GM20431 (cell line): ENCODE measurements around the gene FZD8.
"Not testable (repeated sequence)": the region's sequence is repeated elsewhere in the genome, so short reads cannot be mapped to it uniquely, and the experiment has no call there.

ENCODE experiments used
- in situ Hi-C: fragments of 300-500 bp; cut with MseI, MboI; formaldehyde crosslinking; loops from one replicate; pipeline ENCODE4 v1.15.0; 2020; ENCODE audit warnings: low sequenced_read_pairs; ENCODE audit not compliant: unreplicated experiment

The FZD8 gene

DNA sequence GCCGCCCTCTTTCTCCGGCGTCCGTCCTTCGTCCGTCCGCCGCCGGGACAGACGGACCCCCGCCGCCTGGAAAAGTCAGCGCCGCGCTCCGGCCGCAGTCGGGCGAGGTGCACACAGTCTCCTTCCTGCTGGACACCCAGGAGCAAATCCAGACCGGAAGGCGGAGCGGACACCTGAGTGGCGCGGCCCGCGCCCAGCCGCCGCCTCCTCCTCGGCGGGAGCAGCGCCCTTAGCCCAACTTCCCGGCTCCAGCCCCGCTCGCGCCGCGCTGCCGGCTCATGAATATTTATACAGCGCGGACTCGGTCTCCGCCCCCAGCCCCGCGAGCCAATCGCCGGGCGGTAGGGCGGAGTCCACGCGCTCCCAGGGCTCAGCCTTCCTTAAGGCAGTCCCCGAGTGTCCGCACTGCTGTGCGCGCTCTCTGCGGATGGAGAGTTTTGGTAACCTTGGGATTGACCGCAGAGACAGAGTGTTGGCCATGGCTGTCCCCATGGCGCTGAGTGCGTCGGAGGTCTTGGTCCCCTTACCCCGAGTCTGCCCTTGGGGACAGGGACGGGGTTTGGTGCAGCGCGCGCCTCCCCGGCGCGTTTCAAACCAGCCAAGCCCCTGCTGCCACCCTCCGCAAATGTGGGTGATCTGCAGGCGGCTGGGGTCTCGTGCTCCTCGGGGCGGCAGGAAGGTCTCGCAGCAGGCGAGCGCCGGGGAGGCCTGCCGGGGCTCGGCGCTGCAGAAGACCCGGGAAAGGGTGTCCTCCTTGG, at the start of gene FZD8:
Gene FZD8 (minus strand): TSS at position 262 of the 758 bp plus-strand sequence. CDS start 867 bp downstream, outside the sequence.
- in situ Hi-C loops = loop anchor here (25.0 kb wide), 1 partner anchor 1220 kb away; no protein-coding TSS in a partner anchor

GRCh38 chr10:35691522-35692236, 49.6 kb upstream of the FZD8 start:
- in situ Hi-C loops = no loop called here

GRCh38 chr10:35690534-35690933, 48.4 kb upstream of the FZD8 start:
- in situ Hi-C loops = no loop called here

DNA sequence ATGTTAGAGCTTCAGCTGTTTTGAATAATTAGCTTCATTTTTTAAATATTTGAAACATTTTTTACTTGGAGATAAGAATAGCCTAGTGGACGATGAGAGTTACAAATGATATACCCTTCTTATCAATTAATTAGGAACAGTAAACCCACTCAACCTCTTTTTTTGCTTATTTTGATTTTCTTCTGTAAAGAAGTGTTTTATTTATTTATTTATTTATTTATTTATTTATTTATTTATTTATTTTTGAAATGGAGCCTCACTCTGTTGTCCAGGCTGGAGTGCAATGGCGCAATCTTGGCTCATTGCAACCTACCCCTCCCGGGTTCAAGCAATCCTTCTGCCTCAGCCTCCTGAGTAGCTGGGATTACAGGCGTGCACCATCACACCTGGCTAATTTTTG, 43.8 kb upstream of the FZD8 start:
- in situ Hi-C loops = not testable (repeated sequence)

DNA sequence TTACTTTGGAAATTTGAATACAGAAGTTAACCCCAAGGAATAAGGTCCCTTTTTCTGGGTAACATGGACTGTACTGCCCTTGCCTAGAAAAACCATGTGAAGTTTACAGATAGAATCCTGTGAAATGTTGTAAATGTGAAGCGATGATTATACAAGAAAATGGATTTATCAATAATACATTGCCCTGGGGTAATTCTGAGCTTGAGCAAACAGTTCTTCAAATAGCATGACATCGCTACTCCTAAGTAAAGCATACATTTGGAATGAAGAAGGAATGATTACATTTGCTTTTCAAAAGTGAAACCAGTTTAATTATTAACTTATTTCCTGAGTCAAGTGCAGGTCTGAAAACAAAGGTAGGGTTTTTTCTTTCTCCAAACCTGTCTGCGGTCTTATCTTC, 43.3 kb upstream of the FZD8 start:
- in situ Hi-C loops = no loop called here

DNA sequence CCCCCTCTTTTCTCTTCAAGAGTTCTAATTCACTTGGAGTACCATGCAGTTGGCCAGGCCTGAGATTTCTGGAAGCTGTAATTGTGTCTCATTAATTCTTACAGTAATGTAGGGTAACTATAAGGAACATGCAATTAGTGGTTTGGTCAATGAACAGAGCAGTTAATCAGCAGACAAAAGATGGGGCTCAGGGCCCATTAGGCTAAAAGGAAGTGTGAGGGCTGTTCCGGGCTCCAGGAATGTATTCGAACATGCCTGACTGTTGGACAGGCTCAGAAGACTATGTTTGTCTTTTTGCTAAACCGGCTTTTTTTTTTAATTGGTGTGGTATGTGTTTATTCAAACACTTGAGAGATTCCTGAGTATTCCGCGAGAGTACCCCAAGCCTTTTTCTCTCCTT, 42.5 kb upstream of the FZD8 start:
- in situ Hi-C loops = no loop called here

DNA sequence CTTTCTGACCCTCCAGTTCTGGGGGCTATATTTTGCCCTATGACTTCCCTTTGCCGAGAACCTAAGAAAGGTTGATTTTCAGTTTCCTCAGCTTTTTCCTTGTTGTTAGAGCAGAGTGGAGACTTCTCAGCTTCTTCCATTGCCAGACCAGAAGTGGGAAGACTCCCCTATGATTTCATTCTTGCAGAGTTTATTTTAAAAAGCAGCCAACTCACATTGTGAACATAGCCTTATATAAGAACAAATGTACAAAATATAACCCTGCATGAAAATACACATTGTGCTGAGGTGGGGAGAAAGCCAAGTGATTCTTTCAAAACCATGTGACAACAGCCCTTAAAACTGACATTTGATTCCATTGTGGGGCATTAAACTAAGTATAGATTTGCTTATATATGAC, 33.8 kb upstream of the FZD8 start:
- in situ Hi-C loops = no loop called here

DNA sequence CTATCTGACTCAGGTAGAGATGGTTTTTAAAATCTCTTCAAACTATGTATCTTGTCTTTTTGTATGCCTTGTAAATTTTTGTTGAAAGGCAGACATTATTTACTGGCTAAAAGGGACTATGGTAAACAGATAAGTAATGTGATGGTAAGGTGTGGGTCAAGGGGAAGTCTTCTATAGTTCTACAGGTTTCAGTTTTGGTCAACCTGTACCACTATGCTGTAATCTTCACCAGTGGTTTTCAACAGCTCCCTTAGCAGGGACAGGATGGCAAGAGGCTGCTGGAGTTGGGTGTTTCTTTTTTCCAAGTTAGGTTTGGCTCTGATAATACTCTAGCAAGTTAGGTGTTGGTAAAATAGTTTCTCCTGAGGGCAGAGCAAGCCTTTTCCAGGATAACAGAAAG, 32.7 kb upstream of the FZD8 start:
- in situ Hi-C loops = no loop called here

- in situ Hi-C loops = no loop called here
These were observed 27.0 kb upstream of the FZD8 start for GRCh38 chr10:35668865-35669650.

DNA sequence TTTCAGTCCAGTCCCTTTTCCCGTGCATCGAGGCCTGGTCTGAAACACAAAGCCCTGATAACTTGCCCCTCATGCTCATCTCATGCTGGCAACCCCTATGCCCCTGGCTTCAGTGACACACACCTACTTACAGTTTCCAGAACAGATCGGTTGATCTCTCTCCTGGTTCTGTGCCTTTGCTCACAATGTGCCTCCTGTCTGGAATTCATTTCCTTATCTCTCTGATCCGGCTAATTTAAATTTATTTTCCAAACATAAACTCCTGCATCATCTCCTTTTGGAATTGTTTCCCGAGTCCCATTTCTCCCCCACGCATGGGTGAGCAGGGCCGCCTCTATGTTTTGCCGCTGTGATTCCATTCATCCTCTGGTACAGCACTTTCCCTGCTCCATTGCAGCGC, 25.9 kb upstream of the FZD8 start:
- in situ Hi-C loops = no loop called here

GRCh38 chr10:35667270-35667889, 25.3 kb upstream of the FZD8 start:
- in situ Hi-C loops = no loop called here

DNA sequence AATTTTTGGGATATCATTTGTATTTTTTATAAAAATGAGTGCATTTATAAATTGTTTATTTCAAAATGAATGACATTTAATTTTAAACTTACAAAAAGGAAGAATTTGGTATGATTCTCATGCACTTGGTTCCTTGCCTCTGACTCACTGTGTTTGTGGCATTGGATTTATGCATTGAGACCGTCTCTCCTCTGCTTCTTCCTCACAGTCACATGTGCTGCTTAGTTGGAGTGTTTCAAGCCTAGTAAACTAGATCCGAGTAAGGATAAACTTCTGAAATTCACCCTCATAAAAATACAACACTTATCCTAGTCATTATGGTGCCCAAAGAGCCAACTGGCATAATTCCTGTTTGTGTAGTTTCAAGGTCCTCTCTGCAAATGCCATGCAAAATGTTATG, 19.1 kb upstream of the FZD8 start:
- in situ Hi-C loops = no loop called here

- in situ Hi-C loops = no loop called here
These were observed 17.4 kb upstream of the FZD8 start for GRCh38 chr10:35659456-35659855.

DNA sequence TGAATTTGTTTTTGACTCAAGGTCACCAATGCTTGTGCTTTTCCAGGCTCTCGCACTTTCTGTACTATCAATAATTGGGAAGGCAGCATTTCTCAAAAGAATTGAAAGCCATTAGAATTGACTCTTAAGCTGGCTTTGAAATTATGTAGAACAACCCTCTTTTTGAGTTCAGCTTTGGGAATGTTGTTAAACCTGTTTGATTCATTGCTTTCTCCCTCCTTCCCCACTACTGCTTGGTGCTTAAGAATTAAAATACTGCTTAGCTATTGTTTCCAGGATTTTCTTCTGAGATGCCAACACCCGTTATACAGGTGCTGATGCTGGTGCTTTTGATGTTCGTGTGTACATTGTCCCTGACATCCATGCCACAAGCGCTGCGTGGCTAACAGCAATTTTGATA, 15.5 kb upstream of the FZD8 start:
- in situ Hi-C loops = no loop called here

- in situ Hi-C loops = no loop called here
These were observed 10.7 kb upstream of the FZD8 start for GRCh38 chr10:35652824-35653223.

DNA sequence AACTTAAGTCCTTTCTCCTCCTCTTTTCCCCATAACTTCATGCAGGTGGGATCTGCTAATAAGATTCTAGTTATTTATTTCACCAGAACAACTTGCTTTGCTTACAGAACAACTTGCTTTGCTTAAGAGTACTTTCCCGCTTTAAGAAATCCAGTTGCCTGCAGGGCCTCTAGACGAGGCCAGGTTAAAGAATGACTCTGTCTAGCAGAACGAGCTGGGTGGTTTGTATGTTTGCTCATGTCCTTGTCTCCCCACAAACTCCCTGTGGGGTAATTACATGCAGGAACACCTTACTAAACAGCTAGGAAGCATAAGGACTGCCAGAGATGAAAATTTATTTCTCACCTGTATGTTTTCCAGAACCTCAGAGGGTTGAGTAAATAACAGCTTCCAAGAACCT, 8.8 kb upstream of the FZD8 start:
- in situ Hi-C loops = no loop called here

- in situ Hi-C loops = loop anchor here (25.0 kb wide), 1 partner anchor 1218 kb away; no protein-coding TSS in a partner anchor
These were observed 2.2 kb upstream of the FZD8 start for GRCh38 chr10:35644050-35644950.

DNA sequence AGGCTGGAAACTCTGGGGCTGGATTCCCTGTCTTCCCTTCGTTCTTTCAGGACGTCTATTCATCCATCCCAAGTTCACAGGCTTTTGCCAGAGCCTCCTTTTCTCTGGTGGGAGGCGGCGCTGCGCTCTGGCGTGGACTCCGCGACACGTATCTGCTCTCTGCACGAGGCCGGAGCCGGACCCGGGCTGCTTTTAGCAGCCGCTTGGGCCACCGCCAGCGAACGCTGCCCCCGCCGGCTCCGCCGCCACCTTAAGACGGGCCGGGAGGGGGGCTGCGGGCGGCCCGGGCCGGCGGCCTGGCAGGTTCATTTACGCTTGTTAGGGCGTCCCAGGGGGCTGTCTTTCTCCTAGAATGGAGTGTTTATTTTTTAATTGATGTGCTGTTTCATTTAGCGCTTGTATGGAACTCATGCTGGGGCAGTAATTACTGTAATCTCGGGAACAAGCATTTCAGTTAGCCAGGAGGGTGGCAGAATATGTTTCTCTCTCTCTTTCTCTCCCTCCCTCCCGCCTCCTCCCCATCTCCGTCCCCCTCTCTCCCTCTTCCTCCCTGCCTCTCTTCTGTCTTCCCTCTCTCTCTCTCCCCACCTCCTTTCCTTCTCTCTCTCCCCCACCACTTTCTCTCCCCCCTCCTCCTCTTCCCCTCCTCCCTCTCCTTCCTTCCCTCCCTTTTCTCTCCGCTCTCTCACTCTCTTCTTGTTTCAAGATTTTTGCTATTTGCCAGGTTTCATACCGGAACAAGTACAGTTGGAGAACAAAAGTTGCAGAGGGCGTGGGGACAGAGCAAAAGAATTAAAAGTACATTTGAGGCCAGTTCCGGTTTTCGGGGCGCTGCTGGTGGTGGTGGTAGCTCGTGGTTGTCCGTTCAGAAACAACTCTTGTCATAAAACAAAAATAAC, 1.3 kb upstream of the FZD8 start:
- in situ Hi-C loops = loop anchor here (25.0 kb wide), 1 partner anchor 1219 kb away; no protein-coding TSS in a partner anchor
